ENCODE measurements around the gene CHD2. TPM values are rescaled to one million over a fixed set of nuclear protein-coding genes. Genes with fewer than 3 reads are reported as not detected.

The CHD2 gene
- total and polyA plus RNA-seq, 10 of the 15 experiments (the other 5 are each of a cell fraction or from before 2014, with no cell fraction given): 38.1 to 94.7 (median 63.3) TPM

GRCh38 chr15:92907229-92907628 is 7.1 kb downstream of the CHD2 start (continued):
- TF ChIP-seq, protein P1, sequence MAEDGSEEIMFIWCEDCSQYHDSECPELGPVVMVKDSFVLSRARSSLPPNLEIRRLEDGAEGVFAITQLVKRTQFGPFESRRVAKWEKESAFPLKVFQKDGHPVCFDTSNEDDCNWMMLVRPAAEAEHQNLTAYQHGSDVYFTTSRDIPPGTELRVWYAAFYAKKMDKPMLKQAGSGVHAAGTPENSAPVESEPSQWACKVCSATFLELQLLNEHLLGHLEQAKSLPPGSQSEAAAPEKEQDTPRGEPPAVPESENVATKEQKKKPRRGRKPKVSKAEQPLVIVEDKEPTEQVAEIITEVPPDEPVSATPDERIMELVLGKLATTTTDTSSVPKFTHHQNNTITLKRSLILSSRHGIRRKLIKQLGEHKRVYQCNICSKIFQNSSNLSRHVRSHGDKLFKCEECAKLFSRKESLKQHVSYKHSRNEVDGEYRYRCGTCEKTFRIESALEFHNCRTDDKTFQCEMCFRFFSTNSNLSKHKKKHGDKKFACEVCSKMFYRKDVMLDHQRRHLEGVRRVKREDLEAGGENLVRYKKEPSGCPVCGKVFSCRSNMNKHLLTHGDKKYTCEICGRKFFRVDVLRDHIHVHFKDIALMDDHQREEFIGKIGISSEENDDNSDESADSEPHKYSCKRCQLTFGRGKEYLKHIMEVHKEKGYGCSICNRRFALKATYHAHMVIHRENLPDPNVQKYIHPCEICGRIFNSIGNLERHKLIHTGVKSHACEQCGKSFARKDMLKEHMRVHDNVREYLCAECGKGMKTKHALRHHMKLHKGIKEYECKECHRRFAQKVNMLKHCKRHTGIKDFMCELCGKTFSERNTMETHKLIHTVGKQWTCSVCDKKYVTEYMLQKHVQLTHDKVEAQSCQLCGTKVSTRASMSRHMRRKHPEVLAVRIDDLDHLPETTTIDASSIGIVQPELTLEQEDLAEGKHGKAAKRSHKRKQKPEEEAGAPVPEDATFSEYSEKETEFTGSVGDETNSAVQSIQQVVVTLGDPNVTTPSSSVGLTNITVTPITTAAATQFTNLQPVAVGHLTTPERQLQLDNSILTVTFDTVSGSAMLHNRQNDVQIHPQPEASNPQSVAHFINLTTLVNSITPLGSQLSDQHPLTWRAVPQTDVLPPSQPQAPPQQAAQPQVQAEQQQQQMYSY (CRISPR knock-in tag; IDR thresholded peaks at IDR 0.05): no peak

GRCh38 chr15:92907896-92908712 is 8.0 kb downstream of the CHD2 start:
- no peak for DNase-seq (ENCODE audit: low read depth, low spot score)
- peak overlapping the region; percentile 59 for H3K9ac ChIP-seq (ENCODE audit: control insufficient read depth, insufficient read depth, low read length)
- intact Hi-C loops (cut with micrococcal nuclease; ENCODE audit: unreplicated experiment): no loop called here
- no peaks in the 10 kb centered on the region for H4K20me1 ChIP-seq (ENCODE audit: control insufficient read depth, insufficient read depth)
- H3K27me3 ChIP-seq (replicated peaks in 1 of 2; ENCODE audit: control insufficient read depth in 2 of 2, insufficient read depth in 2 of 2, low read length in 1 of 2): no peaks in the 10 kb centered on the region
- RAD21 ChIA-PET (ENCODE audit: unreplicated experiment): interaction anchor here (0.6 to 6.4 kb wide), 21 partner anchors 8 to 111 kb away, joined by 3 to 80 read pairs (median 7); partner anchors contain the start of gene CHD2
- WGBS (ENCODE audit: insufficient coverage, insufficient replicate concordance, low lambda C conversion rate, missing lambda C conversion rate): 9% methylated on average over 5 of the region's 5 CpGs
- in situ Hi-C loops (cut with MboI): no loop called here
- SMC1A ChIA-PET (ENCODE audit: uncharacterized antibody, unreplicated experiment): interaction anchor here (0.9 to 11.2 kb wide), 13 partner anchors 8 to 110 kb away, joined by 3 to 252 read pairs (median 20); partner anchors contain the start of gene CHD2
- peak overlapping the region; percentile 53 for H3K4me2 ChIP-seq (ENCODE audit: control insufficient read depth, insufficient read depth)
- H3K4me1 ChIP-seq (ENCODE audit: control insufficient read depth, insufficient read depth, low read length): peaks cover 21% of the 10 kb centered on the region
- no peaks in the 10 kb centered on the region; the same call in 2 of the 3 replicates for H3K9me3 ChIP-seq (replicated peaks; ENCODE audit: control insufficient read depth, insufficient read depth, low read length)
- POLR2A ChIA-PET: interaction anchor here (0.6 to 11.0 kb wide), 14 partner anchors 8 to 112 kb away, joined by 3 to 207 read pairs (median 8); partner anchors contain the start of gene CHD2
- H3K27ac ChIP-seq (ENCODE audit: control insufficient read depth, insufficient read depth): peak overlapping the region; percentile 39
- H2AFZ ChIP-seq (ENCODE audit: control insufficient read depth, low read depth, low read length): no peak overlapping the region
- peak overlapping the region; percentile 50 for H3K4me3 ChIP-seq
- H3K36me3 ChIP-seq (ENCODE audit: control insufficient read depth in 2 of 2, insufficient read depth in 2 of 2, low read length in 1 of 2): peaks cover 3 to 18% of the 10 kb centered on the region in 2 experiments
- CTCF ChIA-PET: interaction anchor here (0.8 to 3.3 kb wide), 15 partner anchors 8 to 111 kb away, joined by 3 to 36 read pairs (median 8); partner anchors contain the start of gene CHD2
- peak; percentile 3; the same call in 2 of the 3 replicates for ATAC-seq
- BruUV-seq (replicated peaks): no TSS peak
- peaks cover 99% of the 10 kb centered on the region for H3K79me2 ChIP-seq (ENCODE audit: control insufficient read depth, insufficient read depth, low read length)
- FAIRE-seq: no peak
- TF ChIP-seq NBN (IDR thresholded peaks at IDR 0.05) (0 out of 2 replicates have a peak, but pooled peaks have one; percentile 33), MYC (IDR thresholded peaks at IDR 0.05; ENCODE audit: insufficient read depth, insufficient read length, insufficient replicate concordance, low read length, severe bottlenecking) (no peak), BHLHE40 (IDR thresholded peaks at IDR 0.05; ENCODE audit: borderline replicate concordance in 1 of 2, low read depth in 2 of 2, low read length in 1 of 2) (no peak), ZNF384 (IDR thresholded peaks at IDR 0.05; ENCODE audit: borderline replicate concordance, low read depth, low read length) (peak; percentile 73; the same call in 1 of the 2 replicates), SPI1 (IDR thresholded peaks at IDR 0.05; ENCODE audit: borderline replicate concordance, insufficient read depth, low read depth, low read length) (0 out of 2 replicates have a peak, but pooled peaks have one; percentile 3), STAT1 (conservative IDR thresholded peaks at IDR 0.05) (no peak), MEF2B (IDR thresholded peaks at IDR 0.05; ENCODE audit: partially characterized antibody, poor library complexity, severe bottlenecking) (no peak)
- TF ChIP-seq, protein P2, sequence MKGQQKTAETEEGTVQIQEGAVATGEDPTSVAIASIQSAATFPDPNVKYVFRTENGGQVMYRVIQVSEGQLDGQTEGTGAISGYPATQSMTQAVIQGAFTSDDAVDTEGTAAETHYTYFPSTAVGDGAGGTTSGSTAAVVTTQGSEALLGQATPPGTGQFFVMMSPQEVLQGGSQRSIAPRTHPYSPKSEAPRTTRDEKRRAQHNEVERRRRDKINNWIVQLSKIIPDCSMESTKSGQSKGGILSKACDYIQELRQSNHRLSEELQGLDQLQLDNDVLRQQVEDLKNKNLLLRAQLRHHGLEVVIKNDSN (IDR thresholded peaks at IDR 0.05; ENCODE audit: borderline replicate concordance, extremely low read length, insufficient read depth, low read depth, low read length): no peak
- TF ChIP-seq, protein P3, sequence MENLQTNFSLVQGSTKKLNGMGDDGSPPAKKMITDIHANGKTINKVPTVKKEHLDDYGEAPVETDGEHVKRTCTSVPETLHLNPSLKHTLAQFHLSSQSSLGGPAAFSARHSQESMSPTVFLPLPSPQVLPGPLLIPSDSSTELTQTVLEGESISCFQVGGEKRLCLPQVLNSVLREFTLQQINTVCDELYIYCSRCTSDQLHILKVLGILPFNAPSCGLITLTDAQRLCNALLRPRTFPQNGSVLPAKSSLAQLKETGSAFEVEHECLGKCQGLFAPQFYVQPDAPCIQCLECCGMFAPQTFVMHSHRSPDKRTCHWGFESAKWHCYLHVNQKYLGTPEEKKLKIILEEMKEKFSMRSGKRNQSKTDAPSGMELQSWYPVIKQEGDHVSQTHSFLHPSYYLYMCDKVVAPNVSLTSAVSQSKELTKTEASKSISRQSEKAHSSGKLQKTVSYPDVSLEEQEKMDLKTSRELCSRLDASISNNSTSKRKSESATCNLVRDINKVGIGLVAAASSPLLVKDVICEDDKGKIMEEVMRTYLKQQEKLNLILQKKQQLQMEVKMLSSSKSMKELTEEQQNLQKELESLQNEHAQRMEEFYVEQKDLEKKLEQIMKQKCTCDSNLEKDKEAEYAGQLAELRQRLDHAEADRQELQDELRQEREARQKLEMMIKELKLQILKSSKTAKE (IDR thresholded peaks at IDR 0.05; ENCODE audit: low read depth, poor library complexity, severe bottlenecking): peak; percentile 40

Measured in GM12878 (cell line).